Jurkat, Clone E6-1 (cell line): Measurements from ENCODE around the gene FUZ.

ENCODE experiments used
- DNase-seq: peaks from one replicate; pipeline ENCODE4 v3.0.0-alpha.2; 2011; ENCODE audit warnings: low read depth, low spot score
- H3K4me3 ChIP-seq: 2 replicates; pipeline ENCODE4 v1.5.1; 2011; ENCODE audit warnings: mild to moderate bottlenecking, low read length, control low read depth, moderate library complexity

The FUZ gene

DNA sequence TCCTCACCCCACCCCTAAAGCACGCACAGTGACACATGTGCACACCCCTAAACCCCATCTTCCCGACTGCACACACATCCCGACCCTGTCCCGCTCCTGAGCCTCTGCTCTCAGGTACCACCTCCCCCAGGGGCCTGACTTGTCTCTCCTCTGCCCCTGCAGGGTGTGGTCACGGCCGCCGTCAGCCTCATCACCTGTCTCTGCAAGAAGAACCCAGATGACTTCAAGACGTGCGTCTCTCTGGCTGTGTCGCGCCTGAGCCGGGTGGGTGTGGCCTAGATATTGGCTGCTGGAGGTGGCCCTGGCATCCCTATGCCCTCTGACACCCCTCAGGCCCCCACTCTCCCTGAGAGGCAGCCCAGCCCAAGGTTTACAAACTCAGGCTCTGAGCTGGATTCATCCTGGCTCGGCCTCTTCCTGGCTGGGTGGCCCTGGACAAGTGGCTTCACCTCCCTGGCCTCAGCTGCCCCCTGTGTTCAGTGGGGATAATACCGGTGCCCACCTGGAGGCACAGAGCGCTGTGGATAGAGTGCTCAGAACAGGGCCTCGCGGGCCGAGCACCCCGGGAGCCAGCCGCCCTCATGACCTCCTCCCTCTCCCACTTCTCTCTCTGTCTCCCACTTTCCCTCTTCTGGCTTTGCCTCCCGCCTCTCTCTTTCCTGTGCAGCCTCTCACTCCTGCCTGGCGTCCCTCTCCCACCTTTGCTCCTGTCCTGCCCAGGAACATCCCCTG is 20.1 kb downstream of the FUZ start:
- no peak for DNase-seq

DNA sequence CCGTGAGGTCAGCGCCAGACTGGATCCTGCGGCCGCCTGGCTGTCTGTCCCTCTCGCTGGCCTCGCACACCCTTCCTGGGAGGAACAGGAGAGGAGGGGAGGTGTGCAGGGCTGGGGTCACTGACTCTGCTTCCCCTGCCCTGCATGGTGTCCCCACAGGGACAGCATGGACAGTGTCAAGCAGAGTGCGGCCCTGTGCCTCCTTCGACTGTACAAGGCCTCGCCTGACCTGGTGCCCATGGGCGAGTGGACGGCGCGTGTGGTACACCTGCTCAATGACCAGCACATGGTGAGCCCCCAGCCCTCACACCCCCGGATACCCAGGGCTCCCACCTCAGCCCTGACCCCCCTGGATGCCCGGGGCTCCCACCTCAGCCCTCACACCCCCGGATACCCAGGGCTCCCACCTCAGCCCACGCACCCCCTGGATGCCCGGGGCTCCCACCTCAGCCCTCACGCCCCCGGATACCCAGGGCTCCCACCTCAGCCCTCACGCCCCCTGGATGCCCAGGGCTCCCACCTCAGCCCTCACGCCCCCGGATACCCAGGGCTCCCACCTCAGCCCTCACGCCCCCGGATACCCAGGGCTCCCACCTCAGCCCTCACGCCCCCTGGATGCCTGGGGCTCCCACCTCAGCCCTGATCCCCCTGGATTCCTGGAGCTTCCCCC is 21.2 kb downstream of the FUZ start:
- DNase-seq = no peak
- H3K4me3 ChIP-seq = no peak overlapping the region

More for the DNA sequence above, 20.1 kb downstream of the FUZ start:
- H3K4me3 ChIP-seq = no peak overlapping the region

DNA sequence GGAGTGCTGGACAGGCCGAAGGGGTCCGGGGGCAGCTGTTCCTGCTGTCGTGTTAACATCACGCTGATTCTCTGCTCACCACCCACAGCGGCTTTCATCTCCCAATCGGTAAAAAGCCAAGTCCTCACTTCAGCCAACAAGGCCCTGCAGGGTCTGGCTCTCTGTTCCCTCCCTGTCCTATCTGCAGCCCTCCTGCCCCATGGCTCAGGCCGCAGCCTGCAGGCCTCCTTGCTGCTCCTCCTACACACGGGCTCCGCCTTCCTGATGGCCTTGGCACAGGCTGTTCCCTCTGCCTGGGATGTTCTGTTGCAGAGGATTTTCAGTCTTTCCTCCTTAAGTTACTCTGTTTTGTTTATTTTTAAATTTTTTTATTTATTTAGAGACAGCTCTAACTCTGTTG is 22.2 kb downstream of the FUZ start:
- H3K4me3 ChIP-seq = no peak overlapping the region
- no peak for DNase-seq

DNA sequence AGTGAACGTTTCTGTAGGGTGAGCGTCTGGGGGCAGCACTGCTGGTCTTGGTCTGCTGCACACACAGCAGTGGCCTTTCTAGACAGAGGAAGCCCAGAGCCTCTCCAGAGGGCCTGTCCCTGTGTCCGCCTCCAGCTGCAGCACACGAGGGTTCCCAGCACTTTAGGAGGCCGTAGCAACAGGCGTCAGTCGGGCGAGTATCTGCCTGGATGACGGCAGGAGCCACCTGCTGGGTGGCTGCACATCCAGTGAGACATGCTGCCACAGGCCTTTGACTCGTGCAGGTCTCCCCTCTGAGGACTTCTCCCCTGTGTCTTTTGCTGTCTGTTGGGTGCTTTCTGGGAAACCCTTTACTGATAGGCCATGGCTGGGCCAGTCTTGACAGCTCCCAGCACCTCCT is 24.2 kb downstream of the FUZ start:
- DNase-seq = no peak
- no peak overlapping the region for H3K4me3 ChIP-seq

- DNase-seq = no peak
- no peak overlapping the region for H3K4me3 ChIP-seq
These were observed 25.3 kb downstream of the FUZ start for GRCh38 chr19:49787746-49788145.

DNA sequence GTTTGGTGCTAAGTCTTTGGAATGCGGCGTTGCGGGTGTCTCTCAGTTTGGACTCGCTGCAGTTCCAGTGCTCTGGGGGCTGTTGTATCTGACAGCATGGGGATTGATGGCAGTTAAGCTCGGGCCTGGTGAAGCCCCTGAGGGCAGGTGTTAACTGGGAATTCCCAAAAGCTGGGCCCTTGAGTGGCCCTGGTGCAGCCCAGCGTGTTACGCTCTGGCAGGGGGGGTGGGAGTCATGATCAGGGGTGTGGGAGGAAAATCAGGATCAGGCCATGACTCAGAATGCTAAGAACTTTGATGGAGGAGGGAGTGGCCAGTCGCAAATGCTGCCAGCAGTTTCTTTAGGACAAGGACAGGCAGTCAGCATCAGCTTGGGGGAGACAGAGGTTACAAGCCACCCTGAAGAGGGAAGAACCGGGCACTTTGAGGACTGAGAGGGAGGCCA is 26.7 kb downstream of the FUZ start:
- no peak overlapping the region for H3K4me3 ChIP-seq
- DNase-seq = no peak

- no peak overlapping the region for H3K4me3 ChIP-seq
These were observed 30.6 kb downstream of the FUZ start for GRCh38 chr19:49782515-49782914.

DNA sequence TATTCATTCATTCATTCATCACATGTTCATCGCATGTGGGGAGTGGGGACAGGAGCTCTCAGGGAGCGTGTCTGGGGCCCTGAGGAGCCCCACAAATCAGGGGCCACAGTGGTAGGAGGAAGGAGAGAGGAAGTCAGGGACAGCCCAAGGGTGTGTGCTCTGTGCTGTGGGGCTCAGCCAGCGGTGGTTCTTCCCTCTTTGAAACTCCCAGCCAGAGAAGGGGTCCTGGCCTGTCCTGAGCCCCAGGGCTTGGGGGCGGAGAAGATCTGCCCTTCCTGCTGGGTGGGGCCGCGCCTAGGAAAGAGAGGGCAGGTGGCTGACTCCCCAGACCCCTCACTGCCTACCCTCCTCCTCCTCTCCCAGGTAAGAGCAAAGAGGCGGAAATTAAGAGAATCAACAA is 31.7 kb downstream of the FUZ start:
- H3K4me3 ChIP-seq = no peak overlapping the region
- no peak for DNase-seq

More at GRCh38 chr19:49782515-49782914, 30.6 kb downstream of the FUZ start:
- DNase-seq = no peak

GRCh38 chr19:49780861-49781260 is 32.2 kb downstream of the FUZ start:
- H3K4me3 ChIP-seq = no peak overlapping the region

GRCh38 chr19:49779731-49780555 is 33.1 kb downstream of the FUZ start:
- H3K4me3 ChIP-seq = no peak overlapping the region
- DNase-seq = no peak

More at GRCh38 chr19:49780861-49781260, 32.2 kb downstream of the FUZ start:
- no peak for DNase-seq

DNA sequence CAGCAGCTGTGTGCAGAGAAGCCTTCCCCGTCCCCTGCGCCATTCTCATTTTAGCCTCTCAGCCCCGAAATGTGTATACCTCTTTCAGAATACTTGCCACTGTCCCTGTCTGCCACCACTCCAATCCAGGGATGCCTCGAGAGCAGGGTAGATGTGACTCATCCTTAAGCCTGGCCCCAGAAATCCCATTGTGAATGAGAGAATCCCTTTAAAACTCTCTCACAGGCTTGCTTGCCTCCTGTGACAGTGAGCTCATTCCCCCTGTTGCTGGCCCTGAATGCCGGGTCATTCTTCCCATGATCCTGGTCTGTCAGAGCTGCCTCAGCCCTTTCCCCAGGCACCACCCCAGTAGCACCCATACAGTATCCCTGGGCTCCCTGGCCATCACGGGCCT is 36.7 kb downstream of the FUZ start:
- no peak overlapping the region for H3K4me3 ChIP-seq
- no peak for DNase-seq

GRCh38 chr19:49775742-49776370 is 37.2 kb downstream of the FUZ start:
- H3K4me3 ChIP-seq = no peak overlapping the region
- no peak for DNase-seq

- H3K4me3 ChIP-seq = no peak overlapping the region
These were observed 38.1 kb downstream of the FUZ start for GRCh38 chr19:49774969-49775368.

GRCh38 chr19:49773663-49774350 is 39.3 kb downstream of the FUZ start:
- no peak for DNase-seq
- no peak overlapping the region for H3K4me3 ChIP-seq

More at GRCh38 chr19:49774969-49775368, 38.1 kb downstream of the FUZ start:
- DNase-seq = no peak

DNA sequence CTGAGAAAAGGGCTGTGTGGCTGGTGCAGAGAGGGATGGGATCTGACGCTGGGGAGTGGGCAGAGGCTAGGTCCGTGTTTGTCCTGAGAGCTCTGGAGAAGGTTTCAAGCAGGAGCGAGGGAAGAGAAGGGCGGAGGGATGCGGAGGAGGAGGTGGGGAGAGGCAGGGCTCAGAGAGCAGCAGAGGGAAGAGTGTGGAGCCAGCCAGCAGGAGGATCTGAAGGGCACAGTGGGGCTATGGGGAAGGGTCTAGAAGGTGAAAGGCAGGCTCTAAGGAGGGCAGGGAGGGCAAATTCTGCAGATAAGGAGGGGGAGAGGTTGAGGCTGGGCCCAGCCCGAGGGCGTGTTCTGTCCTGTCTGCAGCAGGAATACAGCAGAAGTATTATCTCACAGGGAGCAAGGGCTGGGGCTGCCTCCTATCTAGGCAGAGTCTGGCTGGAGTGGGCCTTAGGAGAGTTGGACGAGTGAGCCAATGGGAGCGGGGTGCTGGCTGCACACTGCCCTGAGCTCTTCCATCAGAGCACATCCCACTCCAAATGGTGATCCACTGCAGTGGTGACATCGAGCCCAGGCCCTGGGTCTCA is 40.2 kb downstream of the FUZ start:
- DNase-seq = no peak
- H3K4me3 ChIP-seq = no peak overlapping the region

DNA sequence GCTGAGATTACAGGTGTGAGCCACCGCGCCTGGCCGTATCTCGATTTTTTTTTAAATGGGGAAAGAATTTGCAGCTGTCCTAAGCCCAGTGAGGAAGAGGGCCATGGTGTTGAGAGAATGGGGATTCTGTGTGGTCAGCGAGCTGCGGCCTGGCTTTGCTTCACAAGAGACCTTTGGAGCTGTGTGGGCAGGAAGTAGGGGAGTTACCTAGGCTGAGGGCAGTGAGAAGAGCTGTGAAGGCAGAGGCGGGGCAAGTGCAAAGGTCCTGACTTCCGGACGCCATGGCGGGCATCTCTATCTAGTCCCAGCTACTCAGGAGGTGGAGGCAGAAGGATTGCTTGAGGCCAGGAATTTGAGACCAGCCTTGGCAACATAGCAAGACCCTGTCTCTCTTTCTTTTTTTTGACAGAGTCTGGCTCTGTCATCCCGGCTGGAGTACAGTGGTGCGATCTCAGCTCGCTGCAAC is 41.4 kb downstream of the FUZ start:
- H3K4me3 ChIP-seq = no peak overlapping the region
- DNase-seq = no peak

DNA sequence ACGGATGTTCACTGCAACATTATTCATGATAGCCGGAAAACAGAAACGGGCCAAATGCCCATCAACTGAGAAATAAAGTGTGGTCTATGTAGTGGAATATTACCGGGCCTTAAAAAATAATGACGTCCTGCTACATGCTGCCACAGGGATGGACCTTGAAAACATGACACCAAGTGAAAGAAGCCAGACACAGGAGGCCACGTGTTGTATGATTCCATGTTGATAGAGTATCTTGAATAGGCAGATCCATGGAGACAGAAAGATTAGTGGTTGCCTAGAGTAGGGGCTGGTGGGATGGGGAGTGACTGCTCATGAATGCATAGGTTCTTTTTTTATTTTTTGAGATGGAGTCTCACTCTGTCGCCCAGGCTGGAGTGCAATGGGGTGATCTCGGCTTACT is 42.6 kb downstream of the FUZ start:
- no peak for DNase-seq
- no peak overlapping the region for H3K4me3 ChIP-seq

DNA sequence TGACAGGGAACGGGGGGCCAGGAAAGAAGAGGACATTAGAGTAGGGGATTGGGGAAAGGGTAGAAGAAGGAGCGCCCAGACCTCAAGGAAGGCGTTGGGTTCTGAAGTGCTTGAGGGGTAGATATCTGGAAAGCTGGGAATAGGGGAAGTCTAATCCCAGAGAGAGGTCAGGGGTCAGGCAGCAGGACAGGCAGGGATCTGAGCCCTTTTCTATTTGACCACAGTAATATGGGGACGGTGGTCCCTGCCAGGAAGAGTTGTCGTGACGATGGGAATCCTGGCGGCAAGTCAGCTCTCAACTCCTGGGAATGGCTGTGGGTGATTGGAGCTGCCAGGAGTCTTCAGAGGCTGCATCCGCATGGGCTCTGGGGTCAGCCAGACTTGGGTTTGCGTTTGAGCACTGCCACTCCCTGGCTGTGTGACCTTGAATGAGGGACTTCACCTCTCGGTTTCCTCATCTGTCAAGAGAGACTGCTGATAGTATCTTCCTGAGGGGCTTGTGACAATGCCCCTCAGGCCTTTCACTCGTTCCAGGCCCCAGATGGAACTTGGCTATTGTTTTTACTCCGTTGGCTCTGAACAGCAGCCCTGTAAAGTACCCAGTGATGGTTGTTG is 45.0 kb downstream of the FUZ start:
- DNase-seq = no peak
- H3K4me3 ChIP-seq = peak overlapping the region; percentile 93
